Suprapubic skin (tissue), 4 donors: Measurements from ENCODE around the gene BCL2L1. TPM values are rescaled to one million over a fixed set of nuclear protein-coding genes. Genes with fewer than 3 reads are reported as not detected.

ENCODE experiments used
- DNase-seq, 2 donors: peaks; one replicate each; pipeline ENCODE4 v3.0.0-alpha.2; 2019; ENCODE audit warnings: low spot score in 2 of 2
- H3K27ac ChIP-seq: fragments of 200-600 bp; sonication (generic); one replicate; pipeline ENCODE4 v1.5.1; 2019
- H3K27me3 ChIP-seq: fragments of 200-600 bp; sonication (generic); one replicate; pipeline ENCODE4 v1.5.1; 2019
- H3K36me3 ChIP-seq: fragments of 200-600 bp; sonication (generic); one replicate; pipeline ENCODE4 v1.5.1; 2019
- H3K4me1 ChIP-seq: fragments of 200-600 bp; sonication (generic); one replicate; pipeline ENCODE4 v1.5.1; 2019
- H3K4me3 ChIP-seq: fragments of 200-600 bp; sonication (generic); one replicate; pipeline ENCODE4 v1.5.1; 2019; ENCODE audit warnings: mild to moderate bottlenecking
- H3K9me3 ChIP-seq: fragments of 200-600 bp; sonication (generic); one replicate; pipeline ENCODE4 v1.5.1; 2019
- CTCF ChIP-seq, 2 donors: fragments of 200-600 bp in 1 of 2; fragments of 450-650 bp in 1 of 2; sonication (generic) in 1 of 2; IDR thresholded peaks; one replicate each; pipeline ENCODE4 v1.5.1; 2016 to 2019; ENCODE audit warnings: antibody characterized with exemption in 2 of 2, mild to moderate bottlenecking in 1 of 2, moderate library complexity in 1 of 2
- EP300 ChIP-seq: sonication (generic); formaldehyde crosslinking; IDR thresholded peaks from one replicate; pipeline ENCODE4 v1.6.1; 2017; ENCODE audit warnings: antibody characterized with exemption
- POLR2A ChIP-seq, 2 donors: fragments of 450-650 bp; IDR thresholded peaks; one replicate each; pipeline ENCODE4 v1.6.1; 2017; ENCODE audit warnings: antibody characterized with exemption in 2 of 2, mild to moderate bottlenecking in 2 of 2, moderate library complexity in 2 of 2
- POLR2AphosphoS5 ChIP-seq, 3 donors: sonication (generic); formaldehyde crosslinking; IDR thresholded peaks; one replicate each; pipeline ENCODE4 v1.6.1; 2017; ENCODE audit warnings: antibody characterized with exemption in 3 of 3
- WGBS: methylation state at CpG from one replicate; pipeline ENCODE4 v1.1.5; 2018; 5-methylcytosine and 5-hydroxymethylcytosine counted together
- total RNA-seq, 4 donors: library from RNA; depleted of rRNA; stranded (reverse); fragments of >200 nt; gene quantifications; one replicate each; pipeline ENCODE4 v1.1.0, GENCODE V29; 2016

BCL2L1 gene
- total RNA-seq, 4 donors from 2014 or later = 104 to 120 (median 107) TPM

- Histone ChIP-seq H3K27ac (peak overlapping the region; percentile 62), H3K27me3 (no peaks in the 10 kb centered on the region), H3K36me3 (peaks cover 5% of the 10 kb centered on the region), H3K4me3 (no peak overlapping the region), H3K9me3 (no peaks in the 10 kb centered on the region), H3K4me1 (peaks cover 68% of the 10 kb centered on the region)
- no peak for DNase-seq
- TF ChIP-seq EP300 (no peak), CTCF (IDR thresholded peaks at IDR 0.05) (no peak), POLR2AphosphoS5 (IDR thresholded peaks at IDR 0.05) (peak in 2 of 3 donors; percentile 61 to 70), POLR2A (IDR thresholded peaks at IDR 0.05) (no peak)
- 91% methylated on average over 12 of the region's 12 CpGs for WGBS
Observed at GRCh38 chr20:31695849-31696804, 26.5 kb downstream of the BCL2L1 start.

- Histone ChIP-seq H3K36me3 (peaks cover 5% of the 10 kb centered on the region), H3K9me3 (no peaks in the 10 kb centered on the region), H3K4me3 (no peak overlapping the region), H3K4me1 (peaks cover 65% of the 10 kb centered on the region), H3K27ac (peak overlapping the region; percentile 59), H3K27me3 (no peaks in the 10 kb centered on the region)
- 92% methylated on average over 5 of the region's 5 CpGs for WGBS
- TF ChIP-seq EP300 (no peak), POLR2A (IDR thresholded peaks at IDR 0.05) (no peak), CTCF (IDR thresholded peaks at IDR 0.05) (no peak), POLR2AphosphoS5 (IDR thresholded peaks at IDR 0.05) (no peak)
- DNase-seq = no peak
Observed at GRCh38 chr20:31694842-31695593, 27.6 kb downstream of the BCL2L1 start.

- Histone ChIP-seq H3K27ac (peak overlapping the region; percentile 59), H3K9me3 (no peaks in the 10 kb centered on the region), H3K36me3 (peaks cover 5% of the 10 kb centered on the region), H3K4me3 (no peak overlapping the region), H3K27me3 (no peaks in the 10 kb centered on the region), H3K4me1 (peaks cover 56% of the 10 kb centered on the region)
- TF ChIP-seq POLR2AphosphoS5 (IDR thresholded peaks at IDR 0.05) = no peak
- TF ChIP-seq POLR2A (IDR thresholded peaks at IDR 0.05) = no peak
- TF ChIP-seq EP300 = no peak
- TF ChIP-seq CTCF (IDR thresholded peaks at IDR 0.05) = no peak
- no peak for DNase-seq
- WGBS = 60% methylated on average over 4 of the region's 4 CpGs
Observed at GRCh38 chr20:31693987-31694661, 28.5 kb downstream of the BCL2L1 start.

GRCh38 chr20:31693402-31693801 is 29.3 kb downstream of the BCL2L1 start:
- peak overlapping the region; percentile 59 for H3K27ac ChIP-seq
- DNase-seq = no peak
- peaks cover 5% of the 10 kb centered on the region for H3K36me3 ChIP-seq

More at GRCh38 chr20:31693402-31693801, 29.3 kb downstream of the BCL2L1 start:
- TF ChIP-seq POLR2A (IDR thresholded peaks at IDR 0.05) (no peak), POLR2AphosphoS5 (IDR thresholded peaks at IDR 0.05) (no peak), CTCF (IDR thresholded peaks at IDR 0.05) (no peak), EP300 (no peak)
- H3K9me3 ChIP-seq = no peaks in the 10 kb centered on the region
- no peaks in the 10 kb centered on the region for H3K27me3 ChIP-seq
- H3K4me3 ChIP-seq = no peak overlapping the region
- H3K4me1 ChIP-seq = peaks cover 49% of the 10 kb centered on the region
- WGBS = 82% methylated on average over 6 of the region's 6 CpGs
